Brain pericyte (primary cell): Measurements from ENCODE around the gene IRAK4.
"Not testable (repeated sequence)": the region's sequence is repeated elsewhere in the genome, so short reads cannot be mapped to it uniquely, and the experiment has no call there.

Experiments
- DNase-seq: peaks from one replicate; pipeline ENCODE4 v3.0.0-alpha.2; 2012; ENCODE audit warnings: low read depth, low spot score

Gene IRAK4

DNA sequence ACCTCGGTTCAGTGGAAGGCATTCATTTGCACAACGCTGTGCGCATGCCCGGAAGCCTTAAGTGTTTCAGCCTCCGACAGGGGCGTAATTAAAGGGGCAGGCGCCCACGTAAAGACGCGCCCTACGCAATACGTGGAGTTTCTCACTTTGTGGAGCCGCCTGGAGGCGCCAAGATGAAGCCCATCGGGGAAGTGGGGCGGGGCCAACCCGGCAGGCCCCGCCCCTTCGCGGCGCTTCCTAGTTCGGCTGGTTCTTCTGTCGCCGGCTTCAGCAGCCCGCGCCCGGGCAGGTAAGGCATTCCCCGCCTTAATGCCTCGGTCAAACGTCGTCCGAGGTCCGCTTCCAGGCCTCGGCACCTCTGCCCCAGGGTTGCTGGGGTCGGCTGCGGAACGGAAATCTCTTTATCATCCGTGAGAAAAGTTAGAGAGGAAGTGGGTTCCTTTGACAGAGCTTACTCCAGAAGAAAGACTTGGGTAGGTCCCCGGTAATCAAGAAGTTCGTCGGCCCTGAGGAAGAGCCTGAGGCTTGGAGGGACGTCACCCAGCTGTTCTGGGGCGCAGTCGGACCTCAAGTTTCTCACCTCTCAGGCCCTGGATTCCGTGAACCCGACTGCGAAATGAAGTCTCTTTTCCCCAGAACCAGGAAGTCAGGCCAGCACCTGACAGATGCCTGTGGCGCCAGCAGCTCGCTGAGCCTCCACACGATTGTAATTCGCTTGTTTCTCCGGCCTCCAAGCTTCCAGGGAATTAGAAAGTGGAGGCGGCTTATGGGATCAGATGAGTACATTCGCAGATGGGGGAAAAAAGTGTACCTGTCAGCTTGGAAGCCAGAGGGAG, at the start of gene IRAK4, which contains the start of gene PUS7L:
TSS of gene IRAK4 (plus strand) at position 224 of the 836 bp plus-strand sequence. CDS start 9,161 bp downstream, outside the sequence.
TSS of gene PUS7L (minus strand) at position 63 of the 836 bp plus-strand sequence. CDS start 3,545 bp downstream, outside the sequence.
- DNase-seq = peak; percentile 89

GRCh38 chr12:43711348-43711747, 47.4 kb upstream of the IRAK4 start:
- DNase-seq = no peak

- no peak for DNase-seq
Observed at GRCh38 chr12:43722621-43723020, 36.1 kb upstream of the IRAK4 start.

- DNase-seq = no peak
Observed at GRCh38 chr12:43723134-43723533, 35.6 kb upstream of the IRAK4 start.

DNA sequence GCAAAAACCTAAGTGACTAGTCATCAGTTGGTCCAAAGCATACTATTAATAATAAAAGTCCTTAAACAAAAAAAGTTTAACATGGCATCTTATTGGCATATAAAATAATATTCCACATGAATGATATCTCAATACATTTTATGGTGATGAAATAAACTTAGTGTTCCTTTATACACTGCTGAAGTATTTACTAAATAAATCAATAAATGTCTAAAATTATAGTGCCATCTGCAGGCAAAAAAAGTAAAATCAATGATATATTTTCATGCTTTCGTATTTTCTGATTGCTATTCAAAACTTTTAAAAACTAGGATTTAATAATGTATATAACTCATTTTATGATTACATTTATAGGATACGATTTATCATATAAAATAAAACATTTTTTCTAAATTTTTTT, 30.6 kb upstream of the IRAK4 start:
- DNase-seq = no peak

DNA sequence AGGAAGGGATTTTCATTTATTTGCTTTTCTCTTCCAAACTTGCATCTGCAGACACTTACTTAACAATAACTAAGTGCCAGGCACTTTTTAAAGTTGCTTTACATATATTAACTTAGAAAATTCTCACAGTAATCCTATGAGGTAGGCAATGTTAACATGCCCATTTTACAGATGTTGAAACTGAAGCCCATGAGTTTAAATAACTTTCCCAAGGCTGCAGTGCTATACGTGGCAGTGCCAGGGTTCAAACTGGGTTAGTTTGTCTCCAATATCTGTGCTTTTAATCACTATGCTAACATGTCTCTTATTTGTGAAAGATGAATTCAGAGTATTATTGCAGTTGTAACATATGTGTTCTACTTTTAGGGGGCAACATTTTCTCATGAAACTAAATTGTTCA, 30.1 kb upstream of the IRAK4 start:
- no peak for DNase-seq

DNA sequence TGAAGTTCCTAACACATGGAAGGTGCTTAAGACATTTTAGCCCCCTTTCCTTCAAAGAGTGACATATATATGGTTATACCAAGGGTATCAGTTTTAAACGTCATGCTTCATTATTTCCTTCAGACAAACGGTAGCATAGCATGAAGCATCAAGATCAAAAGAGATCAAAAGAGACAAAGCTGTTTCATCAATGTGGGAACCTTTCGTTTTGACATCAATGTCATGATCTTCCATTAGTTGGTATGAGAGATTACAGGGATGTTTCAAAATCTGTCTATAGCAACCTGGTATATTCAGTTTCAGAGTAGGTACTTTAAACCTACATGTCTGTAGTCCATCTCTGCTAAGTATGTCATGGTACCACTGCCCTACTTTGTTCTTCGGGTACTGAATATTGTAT, 28.5 kb upstream of the IRAK4 start:
- no peak for DNase-seq

- no peak for DNase-seq
Observed at GRCh38 chr12:43733687-43734086, 25.1 kb upstream of the IRAK4 start.

DNA sequence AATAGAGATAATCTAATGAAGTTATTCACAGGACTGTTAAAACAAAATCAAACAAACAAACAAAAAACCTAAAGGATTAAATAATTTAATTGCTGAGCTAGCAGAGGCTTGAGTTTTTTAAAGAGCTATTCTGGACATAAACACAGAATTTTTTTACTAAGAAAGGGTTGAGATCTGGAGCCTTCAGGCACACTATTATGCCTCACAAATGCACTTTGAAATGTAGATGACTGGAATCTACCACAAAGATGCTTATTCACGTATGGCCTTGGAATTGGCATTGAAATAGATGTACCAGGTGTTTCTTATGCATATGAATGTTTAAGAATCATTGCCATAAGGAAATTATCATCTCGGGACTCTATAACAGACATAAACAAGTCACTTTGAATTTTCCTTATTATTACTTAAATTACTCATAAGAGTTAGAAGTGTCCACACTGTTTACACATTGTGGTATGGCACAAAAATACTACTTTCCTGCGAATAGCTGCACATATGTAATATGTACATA, 21.8 kb upstream of the IRAK4 start:
- DNase-seq = no peak

- no peak for DNase-seq
Observed at GRCh38 chr12:43737646-43738045, 21.1 kb upstream of the IRAK4 start.

DNA sequence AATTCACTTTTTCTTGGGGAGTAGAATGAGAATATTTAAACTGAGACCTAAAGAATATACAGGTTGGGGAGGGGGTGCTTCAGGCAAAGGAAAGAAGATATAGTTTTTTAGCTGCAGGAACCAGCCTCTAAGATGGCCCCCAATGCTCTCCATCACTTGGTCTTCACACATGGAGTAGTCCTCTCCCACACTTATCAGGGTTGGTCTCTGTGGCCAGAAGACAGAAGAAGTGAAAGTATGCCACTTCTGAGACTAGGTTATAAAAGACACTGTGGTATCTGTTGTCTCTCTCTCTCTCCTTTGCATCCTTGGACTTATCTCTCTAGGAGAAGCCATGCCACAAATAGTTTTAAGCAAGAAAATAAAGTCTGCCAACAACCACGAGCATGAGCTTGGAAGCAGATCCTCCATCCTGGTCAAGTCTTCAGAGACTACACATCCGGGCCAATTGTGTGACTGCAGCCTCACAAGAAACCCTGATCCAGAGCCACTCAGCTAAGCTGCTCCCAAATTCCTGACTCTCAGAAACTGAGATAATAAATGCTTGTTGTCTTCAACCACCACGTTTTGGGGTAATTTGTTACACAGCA, 18.1 kb upstream of the IRAK4 start:
- no peak for DNase-seq

DNA sequence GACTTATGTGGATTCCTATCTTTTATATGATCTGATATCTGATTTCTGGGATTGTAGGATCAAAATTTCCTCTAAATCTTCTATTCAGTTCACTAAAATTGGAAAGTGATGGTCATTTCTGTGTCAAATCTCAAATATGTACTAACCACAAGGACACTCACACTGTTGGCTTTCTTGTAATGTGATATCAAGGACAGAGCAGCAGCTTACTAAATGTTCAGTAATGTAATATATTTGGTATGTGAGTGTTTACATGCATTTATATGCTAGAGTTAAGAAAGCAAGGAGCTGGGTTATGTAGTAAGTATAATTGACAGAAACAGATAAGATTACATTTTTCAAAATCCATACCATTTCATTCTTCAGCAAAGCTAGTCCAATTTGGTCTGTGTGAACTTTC, 16.6 kb upstream of the IRAK4 start:
- DNase-seq = no peak

DNA sequence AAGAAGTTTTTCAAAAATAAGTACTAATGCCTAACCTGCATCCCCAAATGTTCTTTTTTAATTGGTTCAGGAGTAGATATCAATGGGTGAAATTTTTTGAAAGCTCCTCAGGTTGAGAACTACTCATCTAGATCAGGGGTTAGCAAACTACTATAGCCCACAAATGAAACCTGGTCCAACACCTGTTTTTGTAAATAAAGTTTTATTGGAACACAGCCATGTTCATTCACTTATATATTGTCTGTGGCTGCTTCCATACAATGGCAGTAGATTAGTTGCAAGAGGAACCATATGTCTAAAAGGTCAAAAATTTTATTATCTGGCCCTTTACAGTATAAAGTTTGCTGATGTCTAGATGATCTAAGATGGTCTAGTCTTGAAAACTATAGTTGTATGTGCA, 13.9 kb upstream of the IRAK4 start:
- DNase-seq = no peak

DNA sequence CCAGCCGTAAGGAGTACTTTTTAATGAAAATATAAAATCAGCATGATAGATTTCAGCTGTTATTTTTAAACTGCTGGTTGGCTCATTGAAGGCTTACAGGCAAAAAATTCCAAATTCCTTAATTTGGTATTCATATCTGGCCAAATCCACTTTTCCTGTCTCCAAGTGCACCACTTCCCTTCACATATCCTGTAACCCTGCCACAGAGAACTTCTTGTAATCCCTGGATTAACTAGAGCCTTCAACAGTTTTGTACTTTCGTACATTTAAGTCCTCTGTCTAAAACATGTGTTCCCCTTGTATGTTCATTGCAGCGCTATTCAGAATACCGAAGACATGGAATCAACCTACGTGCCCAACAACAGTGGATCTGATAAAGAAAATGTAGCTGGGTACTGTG, 9.7 kb upstream of the IRAK4 start:
- DNase-seq = no peak

DNA sequence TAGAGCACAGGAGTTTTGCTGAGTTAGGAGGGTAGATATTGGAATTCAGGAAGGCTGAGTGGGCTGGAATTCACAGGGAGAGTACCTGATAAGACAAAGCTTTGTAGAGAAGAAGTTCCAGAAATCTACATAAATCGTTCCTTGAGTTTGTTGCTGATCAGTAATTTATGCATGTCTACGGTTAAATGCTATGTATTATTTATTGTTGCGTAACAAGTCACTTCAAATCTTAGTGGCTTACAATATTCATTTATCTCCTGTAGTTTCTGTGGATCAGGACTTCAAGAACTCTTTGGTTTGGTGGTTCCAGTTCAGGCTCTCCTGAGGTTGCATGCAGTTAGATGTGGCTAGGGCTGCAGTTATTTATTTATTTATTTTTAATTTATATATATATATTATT, 7.9 kb upstream of the IRAK4 start:
- DNase-seq = no peak

DNA sequence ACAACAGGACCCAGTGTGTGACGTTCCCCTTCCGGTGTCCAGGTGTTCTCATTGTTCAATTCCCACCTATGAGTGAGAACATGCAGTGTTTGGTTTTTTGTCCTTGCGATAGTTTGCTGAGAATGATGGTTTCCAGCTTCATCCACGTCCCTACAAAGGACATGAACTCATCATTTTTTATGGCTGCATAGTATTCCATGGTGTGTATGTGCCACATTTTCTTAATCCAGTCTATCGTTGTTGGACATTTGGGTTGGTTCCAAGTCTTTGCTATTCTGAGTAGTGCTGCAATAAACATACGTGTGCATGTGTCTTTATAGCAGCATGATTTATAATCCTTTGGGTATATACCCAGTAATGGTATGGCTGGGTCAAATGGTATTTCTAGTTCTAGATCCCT, 7.4 kb upstream of the IRAK4 start:
- not testable (repeated sequence) for DNase-seq

DNA sequence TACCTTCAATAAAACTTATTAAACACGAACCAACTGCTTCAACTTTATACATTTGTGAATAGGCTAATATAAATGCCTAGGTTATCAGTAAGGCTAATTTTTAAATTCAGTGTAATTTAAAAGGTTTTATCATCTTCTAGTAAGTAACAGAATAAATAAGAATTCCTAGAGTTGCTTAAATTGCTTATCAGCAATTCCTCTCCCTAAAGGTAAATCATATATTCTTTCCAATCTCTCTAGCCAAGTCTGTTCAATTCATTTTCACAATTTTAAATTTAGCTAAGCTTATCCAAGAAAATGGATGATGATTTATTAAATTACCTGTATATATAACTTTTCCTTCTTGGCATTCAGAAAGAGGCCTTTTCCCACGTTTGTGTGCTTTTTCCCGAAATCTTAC, 4.7 kb upstream of the IRAK4 start:
- DNase-seq = no peak

GRCh38 chr12:43758247-43758727, 464 bp upstream of the IRAK4 start:
- DNase-seq = no peak

GRCh38 chr12:43760396-43760795, 1.6 kb downstream of the IRAK4 start:
- DNase-seq = no peak

GRCh38 chr12:43761500-43761899, 2.7 kb downstream of the IRAK4 start:
- DNase-seq = no peak

- no peak for DNase-seq
Observed at GRCh38 chr12:43762596-43762995, 3.8 kb downstream of the IRAK4 start.

GRCh38 chr12:43763769-43764168, 5.0 kb downstream of the IRAK4 start:
- no peak for DNase-seq

DNA sequence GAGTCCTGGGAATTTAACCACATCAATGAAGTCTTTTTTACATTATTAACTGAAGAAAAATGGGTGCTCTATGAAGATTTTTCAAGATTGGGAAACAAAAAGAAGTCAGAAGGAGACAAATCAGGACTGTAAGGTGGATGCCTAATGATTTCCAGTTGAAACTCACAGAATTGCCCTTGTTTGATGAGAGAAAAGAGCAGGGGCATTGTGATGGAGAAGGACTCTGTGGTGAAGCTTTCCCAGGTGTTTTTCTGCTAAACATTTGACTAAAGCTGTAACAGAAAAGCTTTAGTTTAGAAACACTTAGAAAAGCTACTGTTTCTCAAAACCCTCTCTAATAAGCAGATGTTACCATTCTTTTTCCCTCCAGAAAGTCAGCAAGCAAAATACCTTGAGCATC, 5.8 kb downstream of the IRAK4 start:
- DNase-seq = no peak
